Glutamatergic neuron (in vitro differentiated cells): ENCODE data around the gene COBL. TPM values are rescaled to one million over a fixed set of nuclear protein-coding genes. Genes with fewer than 3 reads are reported as not detected.

Experiments
- DNase-seq: peaks from one replicate; pipeline ENCODE4 v3.0.0; 2022
- H3K27ac Mint-ChIP-seq: one replicate; pipeline ENCODE4 v1.8.0; 2020; ENCODE audit warnings: mild to moderate bottlenecking, mixed read lengths, inconsistent platforms; ENCODE audit not compliant: unreplicated experiment
- H3K27me3 Mint-ChIP-seq: one replicate; pipeline ENCODE4 v1.8.0; 2020; ENCODE audit warnings: mild to moderate bottlenecking, moderate library complexity, mixed read lengths, inconsistent platforms; ENCODE audit not compliant: unreplicated experiment
- H3K36me3 Mint-ChIP-seq: one replicate; pipeline ENCODE4 v1.8.0; 2020; ENCODE audit warnings: mild to moderate bottlenecking, mixed read lengths, inconsistent platforms; ENCODE audit not compliant: unreplicated experiment
- H3K4me1 Mint-ChIP-seq: one replicate; pipeline ENCODE4 v1.8.0; 2020; ENCODE audit warnings: mild to moderate bottlenecking, low read depth, mixed read lengths, inconsistent platforms; ENCODE audit not compliant: unreplicated experiment
- H3K4me3 Mint-ChIP-seq: one replicate; pipeline ENCODE4 v1.8.0; 2020; ENCODE audit warnings: mild to moderate bottlenecking, mixed read lengths, inconsistent platforms; ENCODE audit not compliant: unreplicated experiment
- H3K9me3 Mint-ChIP-seq: one replicate; pipeline ENCODE4 v1.8.0; 2020; ENCODE audit warnings: mild to moderate bottlenecking, moderate library complexity, mixed read lengths, inconsistent platforms; ENCODE audit not compliant: unreplicated experiment
- CTCF ChIP-seq: fragments of 200-600 bp; sonication (generic); IDR thresholded peaks from one replicate; pipeline ENCODE4 v1.5.0; 2021; ENCODE audit not compliant: partially characterized antibody, unreplicated experiment
- total RNA-seq: library from RNA; stranded (reverse); fragmentation: NEBNext Ultra II Directional; extraction: Animal tissue kit (Norgen Biotek cat#: 25700); gene quantifications from one replicate; pipeline ENCODE4 v1.2.1, GENCODE V29; 2021; ENCODE audit not compliant: unreplicated experiment

Gene COBL
- total RNA-seq, 1 donor from 2014 or later = 3.3 TPM

DNA sequence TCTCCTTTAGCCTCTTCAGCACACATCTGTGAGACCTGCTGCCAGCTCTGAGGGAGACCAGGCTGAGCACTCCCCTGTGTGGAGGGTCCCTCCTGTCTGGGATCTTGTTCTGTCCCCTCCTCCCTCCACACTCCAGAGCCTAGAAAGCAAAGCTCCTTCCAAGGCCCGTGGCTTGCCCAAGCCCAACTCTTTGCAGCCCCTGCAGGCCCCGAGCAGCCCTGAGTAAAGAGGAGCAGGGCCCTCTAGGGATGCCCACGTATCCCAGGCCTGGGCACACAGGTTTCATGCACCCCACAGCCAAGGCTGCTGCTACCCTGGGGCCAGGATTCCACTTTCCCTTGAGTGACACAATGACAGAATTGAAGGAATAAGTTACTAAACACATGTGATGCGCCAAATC, 24.0 kb downstream of the COBL start:
- Mint-ChIP-seq H3K27ac (peak overlapping the region; percentile 38), H3K36me3 (no peaks in the 10 kb centered on the region), H3K4me3 (no peak overlapping the region), H3K27me3 (peaks cover 2% of the 10 kb centered on the region), H3K9me3 (peaks cover 1% of the 10 kb centered on the region), H3K4me1 (peaks cover 13% of the 10 kb centered on the region)
- no peak for TF ChIP-seq CTCF
- no peak for DNase-seq

DNA sequence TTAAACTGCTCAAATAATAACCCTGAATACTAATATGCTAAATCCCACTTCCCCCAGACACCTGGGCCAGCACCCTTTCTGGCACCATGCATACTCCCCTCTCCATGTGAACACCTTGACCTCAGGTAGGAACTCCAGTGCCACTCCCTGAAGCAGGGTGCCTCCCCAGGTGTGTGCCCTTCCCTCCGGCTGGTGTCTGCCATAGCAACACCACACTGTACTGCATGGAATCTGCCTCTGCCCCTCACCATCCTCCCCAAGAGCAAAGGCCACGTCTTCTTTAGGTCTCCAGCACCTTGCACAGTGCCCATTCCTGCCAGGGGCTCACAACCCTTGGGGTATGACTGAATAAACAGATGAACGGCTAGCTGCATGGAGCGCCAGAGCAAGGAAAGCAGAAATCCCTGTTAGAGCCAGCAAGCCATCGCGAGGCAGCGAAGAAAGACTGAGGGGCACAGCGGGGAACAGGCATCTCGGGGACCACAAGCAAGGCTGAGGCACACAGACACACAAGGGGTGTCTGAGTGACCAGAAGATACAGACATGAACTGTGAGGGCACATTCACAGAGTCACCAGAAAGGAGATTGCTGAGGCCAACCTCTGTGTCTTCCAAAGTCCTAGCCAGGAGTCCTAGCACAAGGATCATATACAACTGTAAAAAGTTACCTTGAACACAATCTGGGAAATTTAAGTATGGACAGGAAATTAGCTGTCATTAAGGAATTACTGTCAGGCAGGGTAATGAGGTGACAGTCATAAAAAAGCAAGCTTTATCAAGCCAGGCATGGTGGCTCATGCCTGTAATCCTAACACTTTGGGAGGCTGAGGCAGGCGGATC, 25.7 kb downstream of the COBL start:
- TF ChIP-seq CTCF = no peak
- H3K27ac Mint-ChIP-seq = no peak overlapping the region
- no peak overlapping the region for H3K4me3 Mint-ChIP-seq
- DNase-seq = no peak
- no peaks in the 10 kb centered on the region for H3K9me3 Mint-ChIP-seq
- H3K36me3 Mint-ChIP-seq = no peaks in the 10 kb centered on the region
- H3K27me3 Mint-ChIP-seq = no peaks in the 10 kb centered on the region
- peaks cover 13% of the 10 kb centered on the region for H3K4me1 Mint-ChIP-seq

DNA sequence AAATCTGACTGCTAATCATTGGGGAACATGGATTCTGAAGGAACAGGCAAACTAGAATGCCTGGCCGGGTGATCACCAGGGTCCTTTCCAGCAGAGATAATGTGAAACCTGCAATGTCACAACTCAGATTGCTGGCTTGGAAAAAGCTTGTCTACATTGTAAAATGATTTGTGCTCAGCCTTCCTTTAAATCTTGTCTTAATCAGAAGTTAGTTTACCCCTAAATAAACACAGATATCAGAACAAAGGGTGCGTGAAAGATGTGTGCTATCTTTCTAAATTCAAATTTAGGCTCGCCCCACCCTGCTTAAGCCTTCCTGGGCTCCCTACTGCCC, 26.3 kb downstream of the COBL start:
- H3K27ac Mint-ChIP-seq = no peak overlapping the region
- TF ChIP-seq CTCF = no peak
- peaks cover 13% of the 10 kb centered on the region for H3K4me1 Mint-ChIP-seq
- no peaks in the 10 kb centered on the region for H3K9me3 Mint-ChIP-seq
- H3K27me3 Mint-ChIP-seq = no peaks in the 10 kb centered on the region
- DNase-seq = no peak
- no peaks in the 10 kb centered on the region for H3K36me3 Mint-ChIP-seq
- H3K4me3 Mint-ChIP-seq = no peak overlapping the region

DNA sequence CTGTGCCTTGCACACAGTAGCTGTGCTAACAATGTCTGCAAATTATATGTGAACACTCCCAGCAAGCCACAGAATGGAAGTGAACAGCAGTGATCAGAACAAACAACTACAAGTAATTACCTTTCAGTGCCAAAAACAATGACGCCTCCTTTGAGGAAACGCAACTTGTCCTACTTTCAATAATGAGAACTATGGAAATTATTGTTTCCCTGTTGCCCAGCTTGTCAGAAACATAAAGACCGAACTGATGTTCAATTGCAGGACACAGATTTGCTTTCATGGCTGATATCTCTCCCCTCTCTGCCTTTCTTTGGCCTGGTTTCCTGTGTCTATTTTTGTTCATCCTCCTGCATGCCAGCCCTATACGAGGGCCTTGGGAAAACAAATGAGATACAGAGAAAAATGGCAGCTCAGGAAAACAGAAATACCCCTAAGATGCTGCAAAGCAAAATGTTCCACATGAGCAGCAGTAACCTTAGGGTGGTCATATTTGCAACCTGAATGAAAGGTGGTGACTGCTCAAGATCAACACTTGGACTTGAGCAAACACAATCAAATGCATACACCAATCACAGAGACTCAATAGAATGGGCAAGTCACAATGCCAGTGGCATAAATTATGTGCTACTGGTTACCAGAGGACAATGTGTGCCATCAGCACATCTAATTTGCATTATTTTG, 26.8 kb downstream of the COBL start:
- DNase-seq = no peak
- no peak overlapping the region for H3K27ac Mint-ChIP-seq
- no peak overlapping the region for H3K4me3 Mint-ChIP-seq

More for the DNA sequence above, 26.8 kb downstream of the COBL start:
- Mint-ChIP-seq H3K36me3 (no peaks in the 10 kb centered on the region), H3K4me1 (peaks cover 13% of the 10 kb centered on the region), H3K27me3 (no peaks in the 10 kb centered on the region), H3K9me3 (no peaks in the 10 kb centered on the region)
- TF ChIP-seq CTCF = no peak
